ENCODE data around the gene ERGIC2.
"Not testable (repeated sequence)": the region's sequence is repeated elsewhere in the genome, so short reads cannot be mapped to it uniquely, and the experiment has no call there.

Gene ERGIC2, protein sequence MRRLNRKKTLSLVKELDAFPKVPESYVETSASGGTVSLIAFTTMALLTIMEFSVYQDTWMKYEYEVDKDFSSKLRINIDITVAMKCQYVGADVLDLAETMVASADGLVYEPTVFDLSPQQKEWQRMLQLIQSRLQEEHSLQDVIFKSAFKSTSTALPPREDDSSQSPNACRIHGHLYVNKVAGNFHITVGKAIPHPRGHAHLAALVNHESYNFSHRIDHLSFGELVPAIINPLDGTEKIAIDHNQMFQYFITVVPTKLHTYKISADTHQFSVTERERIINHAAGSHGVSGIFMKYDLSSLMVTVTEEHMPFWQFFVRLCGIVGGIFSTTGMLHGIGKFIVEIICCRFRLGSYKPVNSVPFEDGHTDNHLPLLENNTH

DNA sequence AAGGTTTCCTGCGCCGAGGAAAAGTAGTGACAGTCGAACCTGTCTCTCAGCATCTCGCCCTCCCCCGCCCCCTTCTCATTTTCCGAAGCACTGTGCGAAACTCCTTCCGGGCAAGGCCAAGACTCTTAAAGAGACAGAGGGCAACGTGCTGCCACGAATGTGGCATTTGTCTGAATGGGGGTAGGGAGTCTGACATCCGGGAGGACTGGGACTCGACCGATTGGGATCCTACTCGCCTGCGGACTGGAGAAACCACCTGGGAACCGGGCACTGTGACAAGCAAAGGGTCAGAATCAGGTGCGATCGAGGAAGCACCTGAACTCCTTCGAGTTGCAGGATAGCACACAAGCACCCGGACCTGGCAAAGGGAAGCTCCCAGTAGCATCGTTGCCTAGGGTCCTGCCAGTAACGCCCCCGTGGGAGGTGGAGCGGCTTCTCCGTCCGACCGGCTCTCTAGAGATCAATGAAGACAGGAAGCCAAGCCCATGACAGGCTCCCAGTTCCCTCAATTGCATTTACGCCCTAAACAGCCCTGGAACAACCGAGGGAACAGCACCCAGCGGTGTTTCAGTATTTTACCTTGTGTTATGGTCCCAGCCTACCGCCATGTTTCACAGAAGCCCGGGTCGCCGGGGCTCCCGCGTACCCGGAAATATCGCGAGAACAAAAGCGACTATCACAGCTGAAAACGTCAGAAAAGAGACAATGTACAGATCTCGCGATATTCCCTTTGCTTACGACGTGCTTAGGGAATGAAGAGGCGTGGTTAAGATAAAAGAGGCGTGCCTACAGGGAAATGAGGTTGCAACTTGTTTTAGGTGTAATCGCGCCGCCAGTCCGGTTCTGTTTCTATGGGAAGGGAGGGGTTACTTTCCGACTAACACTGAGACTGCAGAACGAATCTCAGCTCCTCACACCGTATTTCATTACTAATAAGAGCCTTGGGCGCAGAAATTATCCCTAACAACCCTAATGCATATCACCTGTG, at the start of gene ERGIC2:
Gene ERGIC2 (minus strand): TSS at position 637 of the 988 bp plus-strand sequence. CDS start 9,539 bp downstream, outside the sequence.
- DNase-seq (ENCODE audit: low read depth): peak; percentile 78

DNA sequence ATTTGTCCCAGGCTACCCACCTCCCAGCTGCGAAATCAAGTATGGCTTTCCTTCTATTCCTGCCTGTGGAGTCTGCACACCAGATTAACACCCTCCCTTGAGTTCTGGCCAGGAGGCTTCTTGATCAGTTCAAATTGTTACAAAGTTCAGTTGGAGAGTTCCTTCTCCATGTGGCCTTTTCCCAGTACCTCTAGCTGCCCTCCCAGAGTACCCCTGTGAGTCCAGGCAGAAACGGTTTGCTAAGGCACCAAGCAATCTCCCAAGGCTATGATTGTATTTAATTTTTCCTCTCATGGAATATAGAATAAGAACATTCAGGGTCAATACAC, 49.7 kb upstream of the ERGIC2 start:
- no peak for DNase-seq (ENCODE audit: low read depth)

DNA sequence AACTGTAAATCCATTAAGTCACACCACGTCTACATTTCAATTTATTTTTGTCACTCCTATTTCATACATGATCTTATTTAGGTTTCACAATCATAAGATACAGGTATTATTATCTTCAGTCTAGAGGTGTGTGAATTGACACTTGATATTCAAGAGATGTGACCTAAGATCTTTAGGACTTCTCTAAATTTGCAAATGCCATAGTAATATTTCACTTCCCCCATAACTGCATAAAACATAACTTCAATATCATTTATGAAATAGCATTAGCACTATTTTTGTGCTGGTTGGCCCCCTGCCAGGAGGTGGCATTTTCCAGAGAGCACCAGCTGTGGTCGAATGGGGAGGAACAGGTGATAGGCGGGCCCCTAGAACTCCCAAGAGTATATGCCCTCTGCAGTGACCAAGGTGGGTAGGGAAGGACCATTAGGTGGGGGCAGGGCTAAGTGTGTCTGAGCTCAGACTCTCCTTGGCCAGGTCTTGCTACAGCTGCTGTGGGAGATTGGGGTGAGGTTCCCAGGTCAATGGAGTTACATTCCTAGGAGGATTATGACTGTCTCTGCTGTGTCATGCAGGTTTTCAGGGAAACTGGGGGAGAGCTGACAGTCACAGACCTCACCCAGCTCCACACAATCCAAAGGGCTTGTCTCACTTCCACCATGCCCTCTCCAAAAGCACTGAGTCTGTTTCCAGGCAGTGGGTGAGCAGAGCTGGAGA, 49.2 kb upstream of the ERGIC2 start:
- no peak for DNase-seq (ENCODE audit: low read depth)

DNA sequence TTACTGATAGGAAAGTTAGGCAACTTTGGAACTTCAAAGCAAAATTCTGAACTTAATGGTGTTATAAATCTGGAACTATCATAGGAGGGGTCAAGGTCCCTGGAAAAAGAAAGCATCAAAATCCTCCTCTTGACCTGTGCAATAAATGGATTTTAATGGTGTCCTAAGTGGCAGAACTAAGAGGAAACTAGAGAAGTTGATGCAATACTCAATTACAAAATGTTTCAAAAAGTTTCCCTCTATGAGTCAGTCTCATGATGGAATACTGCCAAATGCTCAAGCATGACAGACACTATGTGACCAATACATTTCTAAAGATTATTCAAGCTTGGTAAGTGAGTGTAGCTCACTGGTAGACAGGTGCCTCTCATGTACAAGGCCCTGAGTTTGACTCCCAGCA, 47.7 kb upstream of the ERGIC2 start:
- no peak for DNase-seq (ENCODE audit: low read depth)

DNA sequence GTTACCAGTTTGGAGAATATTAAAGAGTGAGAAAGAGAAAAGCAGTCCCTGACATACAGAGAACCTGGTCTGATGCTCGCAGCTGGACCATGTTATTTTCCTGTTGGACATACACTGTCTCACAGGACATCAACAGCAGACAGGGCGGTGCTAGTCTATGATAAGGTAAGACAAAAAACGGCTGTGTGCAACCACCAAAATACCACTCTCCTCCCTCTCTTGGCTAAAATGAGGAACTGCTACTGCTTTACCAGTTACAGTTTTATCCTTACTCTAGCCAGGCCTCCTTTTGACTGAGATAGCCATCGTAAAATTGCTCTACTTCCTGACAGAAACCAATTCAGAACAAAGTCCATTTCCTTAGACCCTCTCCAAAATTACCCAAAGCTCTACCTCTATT, 47.0 kb upstream of the ERGIC2 start:
- DNase-seq (ENCODE audit: low read depth): no peak

DNA sequence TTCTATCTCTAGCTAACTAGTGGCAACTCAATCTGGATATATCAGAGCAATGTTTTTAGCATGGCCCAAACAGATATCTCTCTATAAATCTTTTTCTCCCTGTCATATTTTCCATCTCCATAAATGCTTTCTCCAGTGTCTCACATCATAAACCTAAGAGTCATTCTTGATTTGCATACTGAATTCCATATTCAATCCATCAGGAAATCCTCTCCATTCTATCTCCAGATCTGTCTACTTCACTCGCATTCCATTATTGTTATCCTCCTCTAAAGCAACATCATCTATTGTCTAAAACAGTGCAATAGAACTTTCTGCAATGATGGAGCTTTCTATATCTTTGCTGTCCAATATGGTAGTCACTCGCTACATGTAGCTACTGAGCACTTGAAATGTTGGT, 45.5 kb upstream of the ERGIC2 start:
- DNase-seq (ENCODE audit: low read depth): no peak

DNA sequence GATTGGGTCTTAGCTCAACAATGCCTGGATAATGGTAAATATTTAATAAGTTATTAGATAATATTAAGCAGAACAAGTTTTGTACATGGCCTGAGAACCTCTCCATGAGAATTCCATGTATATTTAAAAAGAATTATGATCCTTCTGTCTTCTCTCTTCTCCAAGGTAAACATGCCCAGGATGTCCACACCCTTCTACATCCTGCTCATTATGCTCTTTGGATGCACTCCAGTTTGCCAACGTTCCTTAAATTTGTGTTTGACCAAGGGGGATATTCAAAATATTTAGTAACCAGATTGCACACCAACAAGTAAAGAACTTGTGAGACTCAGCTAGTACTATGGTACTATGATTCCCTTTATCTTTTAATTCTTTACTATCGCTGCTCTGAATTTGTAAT, 44.8 kb upstream of the ERGIC2 start:
- DNase-seq (ENCODE audit: low read depth): no peak

DNA sequence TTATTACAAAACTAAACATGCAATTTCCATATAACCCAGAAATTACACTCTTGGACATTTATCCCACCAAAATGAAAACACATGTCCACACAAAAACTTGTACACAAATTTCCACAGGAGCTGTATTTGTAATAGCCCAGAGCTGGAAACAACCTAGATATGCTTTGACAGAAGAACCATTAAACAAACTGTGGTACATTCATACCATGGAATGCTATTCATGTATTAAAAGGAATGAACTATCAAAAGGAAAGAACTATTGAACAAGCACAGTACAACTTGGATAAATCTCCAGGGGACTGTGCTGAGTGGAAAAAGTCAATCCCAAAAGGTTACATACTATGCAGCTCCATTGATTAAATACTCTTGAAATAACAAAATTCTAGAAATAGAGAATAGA, 35.8 kb upstream of the ERGIC2 start:
- no peak for DNase-seq (ENCODE audit: low read depth)

DNA sequence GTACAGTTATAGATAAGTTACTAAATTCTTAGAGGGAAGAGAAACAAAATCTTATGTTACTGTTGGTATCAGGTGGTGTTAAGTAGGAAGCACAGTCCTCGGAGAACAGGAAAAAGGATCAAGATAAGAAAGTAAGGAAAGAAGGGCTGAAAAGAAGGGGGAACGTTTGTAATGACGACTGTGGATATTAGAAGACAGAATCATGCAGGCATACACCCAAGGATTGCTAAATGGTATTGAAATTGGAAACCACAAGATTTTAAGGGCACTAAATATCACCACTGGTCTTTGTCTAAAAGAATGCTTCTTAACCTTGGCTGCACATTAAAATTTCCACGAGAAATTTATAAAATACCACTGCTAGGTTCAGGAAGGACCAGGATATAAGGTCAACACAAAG, 34.1 kb upstream of the ERGIC2 start:
- no peak for DNase-seq (ENCODE audit: low read depth)

DNA sequence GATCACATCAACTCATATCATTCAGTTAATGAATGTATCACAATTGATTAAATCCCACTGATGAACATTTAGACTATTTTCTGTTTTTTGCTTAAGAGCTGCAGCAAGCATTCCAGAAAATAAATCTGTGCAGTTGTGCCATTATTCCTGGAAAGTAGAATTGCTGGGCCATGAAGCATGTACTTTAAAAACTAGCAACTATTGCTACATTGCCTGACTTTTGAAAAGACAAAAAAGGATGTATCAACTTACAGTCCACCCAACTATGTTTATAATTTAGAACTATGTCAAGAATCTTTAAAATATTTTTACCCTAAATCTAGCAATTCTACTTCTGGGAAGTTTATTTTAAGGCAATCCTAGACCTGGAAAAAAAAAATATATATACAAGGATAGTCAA, 33.4 kb upstream of the ERGIC2 start:
- no peak for DNase-seq (ENCODE audit: low read depth)

DNA sequence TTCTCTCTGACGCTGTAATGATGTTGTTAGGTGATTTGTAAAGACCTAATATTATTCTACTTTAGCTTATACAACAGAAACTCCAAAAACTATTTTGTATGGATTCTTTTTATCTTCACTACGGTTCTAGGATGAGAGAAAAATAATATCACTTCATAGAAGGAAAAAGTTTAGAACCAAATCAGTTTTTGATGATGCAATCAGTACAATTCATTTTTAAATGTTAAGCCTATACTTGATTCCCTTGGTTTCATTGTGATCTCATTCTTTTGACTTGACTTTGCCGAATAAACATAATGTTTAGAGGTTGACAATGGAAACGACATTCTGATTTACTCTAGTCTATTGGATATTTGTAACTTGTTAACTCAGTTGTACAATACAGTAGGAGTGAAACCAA, 24.6 kb upstream of the ERGIC2 start:
- no peak for DNase-seq (ENCODE audit: low read depth)

DNA sequence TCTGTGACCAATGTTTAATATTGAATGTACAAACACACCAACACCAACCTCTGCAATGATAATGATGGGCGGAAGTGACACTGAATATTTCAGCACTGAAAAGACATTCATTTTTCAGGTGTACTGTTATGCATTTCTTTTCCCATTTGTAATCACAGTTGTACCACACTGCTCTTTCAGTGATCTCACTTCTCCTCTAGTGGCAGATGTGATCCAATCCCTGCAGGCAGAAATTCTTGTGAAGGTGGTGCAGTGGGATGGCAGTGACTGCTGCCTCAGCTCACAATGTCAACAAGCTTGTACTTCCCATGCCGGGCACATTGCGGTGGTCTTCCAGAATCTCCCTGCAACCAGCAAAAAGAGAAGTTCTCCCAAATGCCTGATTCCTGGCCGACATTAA, 23.0 kb upstream of the ERGIC2 start:
- no peak for DNase-seq (ENCODE audit: low read depth)

DNA sequence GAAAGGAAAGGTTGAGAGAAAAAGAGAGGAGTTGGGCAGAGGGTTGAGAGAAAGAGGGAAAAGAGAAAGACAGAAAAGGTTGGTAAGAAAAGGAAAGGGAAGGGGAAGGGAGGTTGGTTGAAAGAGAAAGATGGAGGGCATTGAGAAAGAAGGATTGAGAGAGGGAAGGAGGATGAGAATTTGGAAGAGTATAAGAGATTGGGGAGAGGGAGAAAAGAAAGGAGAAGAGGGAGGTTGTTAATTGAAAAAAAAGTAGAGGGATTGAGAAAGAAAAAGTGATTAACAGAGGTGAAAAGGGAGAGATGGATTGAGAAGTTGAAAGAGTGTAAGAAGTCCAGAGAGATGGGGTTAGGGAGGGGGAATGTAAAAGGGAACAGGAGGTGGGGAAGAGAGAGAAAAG, 21.5 kb upstream of the ERGIC2 start:
- DNase-seq (ENCODE audit: low read depth): no peak

DNA sequence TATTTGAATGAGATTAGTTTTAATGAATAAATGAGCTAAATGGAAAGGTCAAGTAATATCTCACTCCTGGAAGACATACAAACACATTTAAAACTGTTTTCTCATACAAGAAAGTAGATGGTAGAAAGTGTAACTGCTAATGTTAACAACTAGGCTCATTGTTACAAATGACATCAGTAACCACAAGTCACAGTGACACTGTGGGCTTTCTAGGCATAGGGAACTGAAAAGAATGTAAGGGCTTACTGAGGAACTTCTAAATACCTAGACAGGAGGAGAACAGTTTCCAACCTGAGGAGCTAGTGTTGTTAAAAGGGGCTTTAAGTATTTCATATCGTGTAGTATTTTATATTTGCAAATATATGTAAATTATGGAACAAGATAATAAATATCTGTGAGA, 17.5 kb upstream of the ERGIC2 start:
- no peak for DNase-seq (ENCODE audit: low read depth)

DNA sequence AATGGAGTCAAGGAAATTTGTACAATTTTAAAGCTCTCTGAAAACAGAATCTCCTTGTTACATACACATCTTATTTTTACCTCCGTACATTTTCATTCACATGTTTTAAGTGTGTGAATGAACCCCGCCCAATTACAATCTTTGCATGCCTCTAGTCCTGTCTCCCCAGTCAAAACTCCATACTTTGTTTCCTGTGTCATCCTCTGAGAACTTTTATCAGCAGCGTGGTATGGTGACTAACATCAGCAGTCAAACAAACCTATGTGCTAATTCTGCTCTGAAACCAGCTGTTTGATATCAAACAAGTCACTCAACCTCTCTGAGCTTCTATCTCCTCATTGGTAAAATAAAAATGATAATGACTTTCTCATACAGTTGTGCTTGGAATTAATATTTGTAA, 15.8 kb upstream of the ERGIC2 start:
- DNase-seq (ENCODE audit: low read depth): no peak

DNA sequence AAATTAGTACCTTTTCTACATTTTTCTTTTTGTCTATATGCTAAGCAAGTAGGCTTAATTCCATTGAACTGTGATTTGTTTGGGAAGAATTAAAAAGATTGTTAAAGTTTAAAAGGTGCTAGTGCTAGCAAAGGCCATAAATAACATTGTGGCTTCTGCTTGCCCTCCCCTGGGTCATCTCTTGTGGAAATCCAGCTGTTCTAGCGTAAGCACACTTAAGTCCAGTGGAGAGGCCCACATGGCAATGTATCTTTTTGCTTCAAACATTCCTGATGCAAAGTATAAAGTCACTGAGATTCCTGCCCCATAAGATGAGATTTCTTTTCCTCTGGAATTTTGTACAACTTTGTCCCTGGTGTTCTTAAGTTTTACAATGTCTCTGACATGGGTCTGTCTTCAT, 14.4 kb upstream of the ERGIC2 start:
- no peak for DNase-seq (ENCODE audit: low read depth)

DNA sequence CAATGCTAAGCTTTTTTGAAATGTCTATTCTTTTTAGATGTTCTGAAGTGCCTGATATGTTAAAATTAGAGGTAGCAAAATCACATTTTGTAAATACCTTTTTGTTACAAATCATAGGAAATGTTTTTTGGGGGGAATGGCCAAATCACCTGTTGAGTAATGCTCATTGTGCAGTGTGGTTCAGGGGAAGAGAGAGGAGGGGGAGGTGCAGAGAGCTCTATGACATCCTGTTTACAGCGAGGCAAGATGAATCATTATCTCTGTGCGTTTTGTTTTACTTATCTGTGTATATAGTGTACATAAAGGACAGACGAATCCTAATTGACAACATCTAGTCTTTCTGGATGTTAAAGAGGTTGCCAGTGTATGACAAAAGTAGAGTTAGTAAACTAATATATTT, 9.4 kb upstream of the ERGIC2 start:
- DNase-seq (ENCODE audit: low read depth): not testable (repeated sequence)

DNA sequence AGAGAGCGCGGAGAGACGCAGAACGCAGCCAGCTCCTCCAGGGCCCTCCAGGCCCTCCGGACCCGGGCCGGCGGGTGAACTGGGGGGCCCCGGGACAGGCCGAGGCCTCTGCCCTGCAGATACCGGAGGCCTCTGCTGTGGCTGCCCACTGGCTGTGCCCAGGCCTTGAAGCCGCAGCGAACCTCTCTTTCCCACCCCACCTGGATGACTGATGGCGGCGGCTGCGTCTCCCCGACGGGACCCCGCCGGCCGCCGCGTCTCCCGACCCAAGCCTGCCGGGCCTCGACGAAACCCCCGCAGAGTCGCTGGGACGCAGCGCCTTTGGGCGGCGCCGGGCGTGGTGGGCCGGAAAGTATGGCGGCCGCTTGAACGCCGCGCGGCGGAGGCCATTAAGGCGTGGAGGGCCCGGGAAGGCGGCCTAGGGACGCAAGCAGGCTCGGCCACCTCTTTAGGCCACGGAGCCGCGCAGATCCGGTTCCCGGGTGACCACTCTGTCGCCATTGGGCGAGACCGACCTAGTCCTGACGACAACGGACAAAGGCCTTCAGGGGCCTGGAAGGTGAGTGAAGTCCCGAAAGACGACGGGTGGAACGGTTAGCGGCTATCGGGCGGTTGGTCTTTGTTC, 8.4 kb upstream of the ERGIC2 start:
- no peak for DNase-seq (ENCODE audit: low read depth)

DNA sequence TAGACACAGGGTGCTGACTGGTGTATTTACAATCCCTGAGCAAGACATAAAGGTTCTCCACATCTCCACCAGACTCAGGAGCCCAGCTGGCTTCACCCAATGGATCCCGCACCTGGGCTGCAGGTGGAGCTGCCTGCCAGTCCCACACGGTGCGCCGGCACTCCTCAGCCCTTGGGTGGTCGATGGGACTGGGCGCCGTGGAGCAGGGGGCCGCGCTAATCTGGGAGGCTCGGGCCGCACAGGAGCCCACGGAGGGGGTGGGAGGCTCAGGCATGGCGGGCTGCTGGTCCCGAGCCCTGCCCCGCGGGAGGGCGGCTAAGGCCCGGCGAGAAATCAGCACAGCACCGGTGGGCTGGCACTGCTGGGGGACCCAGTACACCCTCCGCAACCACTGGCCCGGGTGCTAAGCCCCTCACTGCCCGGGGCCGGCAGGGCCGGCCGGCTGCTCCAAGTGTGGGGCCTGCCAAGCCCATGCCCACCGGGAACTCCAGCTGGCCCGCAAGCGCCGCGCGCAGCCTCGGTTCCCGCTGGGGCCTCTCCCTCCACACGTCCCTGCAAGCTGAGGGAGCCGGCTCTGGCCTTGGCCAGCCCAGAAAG, 5.2 kb upstream of the ERGIC2 start:
- DNase-seq (ENCODE audit: low read depth): not testable (repeated sequence)

DNA sequence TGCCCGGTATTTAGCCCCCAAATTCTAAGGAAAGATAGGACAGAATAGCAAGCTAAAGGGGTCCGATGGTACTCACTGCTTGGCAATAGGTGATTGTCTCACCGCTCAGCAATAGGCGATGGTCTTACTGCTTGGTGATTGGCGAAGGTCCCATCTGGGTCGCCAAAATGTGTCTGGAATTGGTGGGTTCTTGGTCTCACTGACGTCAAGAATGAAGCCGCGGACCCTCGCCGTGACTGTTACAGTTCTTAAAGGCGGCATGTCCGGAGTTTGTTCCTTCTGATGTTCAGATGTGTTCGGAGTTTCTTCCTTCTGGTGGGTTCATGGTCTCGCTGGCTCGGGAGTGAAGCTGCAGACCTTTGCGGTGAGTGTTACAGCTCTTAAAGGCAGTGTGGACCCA, 4.2 kb upstream of the ERGIC2 start:
- not testable (repeated sequence) for DNase-seq (ENCODE audit: low read depth)

DNA sequence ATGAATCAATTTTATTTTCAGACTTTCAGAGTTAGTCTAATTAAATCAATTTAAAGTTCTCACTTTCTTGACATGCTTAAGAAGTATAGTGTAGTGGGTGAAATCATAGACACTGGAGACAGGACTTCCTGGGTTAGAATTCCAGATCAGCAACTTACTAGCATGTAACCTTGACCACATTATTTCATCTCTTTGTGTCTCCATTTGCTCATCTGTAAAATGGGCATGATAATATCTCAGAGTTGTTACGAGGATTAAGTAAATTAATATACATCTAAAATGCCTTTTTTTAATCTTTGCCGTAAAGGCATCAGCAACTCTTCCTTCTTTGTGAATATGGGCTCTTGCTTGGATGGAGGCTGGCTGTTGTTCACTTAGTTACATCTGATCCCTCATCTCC, 1.3 kb upstream of the ERGIC2 start:
- DNase-seq (ENCODE audit: low read depth): no peak

DNA sequence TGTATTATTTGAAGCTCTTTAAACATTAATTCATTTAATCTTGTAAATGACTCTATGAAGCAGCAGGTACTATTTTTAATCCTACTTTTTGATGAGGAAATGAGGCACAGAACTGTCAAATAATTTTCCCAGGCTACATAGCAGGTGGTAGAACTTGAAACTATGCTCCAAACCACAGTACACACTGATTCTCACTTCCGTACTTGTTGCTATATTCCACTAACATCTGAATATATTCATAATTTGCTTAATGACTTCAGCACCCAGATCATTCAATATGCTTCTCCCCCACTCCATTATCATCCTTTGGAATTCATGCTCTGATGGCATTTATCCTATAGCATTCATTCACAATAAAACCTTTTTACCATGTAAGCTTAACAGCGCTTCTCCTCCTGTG, 4.9 kb downstream of the ERGIC2 start:
- DNase-seq (ENCODE audit: low read depth): no peak

Data from stimulated activated CD8-positive, alpha-beta memory T cell treated with anti-CD3 and anti-CD28 coated beads, Interleukin-4, amount 100 ng/mL, for 24 hours (primary cell).